ENCODE data around the gene PHPT1. TPM values are rescaled to one million over a fixed set of nuclear protein-coding genes. Genes with fewer than 3 reads are reported as not detected.

PHPT1 gene
- total and polyA plus RNA-seq, 2 of the 13 experiments (the other 11 are each of a cell fraction or from before 2014, with no cell fraction given): 189 to 192 TPM

DNA sequence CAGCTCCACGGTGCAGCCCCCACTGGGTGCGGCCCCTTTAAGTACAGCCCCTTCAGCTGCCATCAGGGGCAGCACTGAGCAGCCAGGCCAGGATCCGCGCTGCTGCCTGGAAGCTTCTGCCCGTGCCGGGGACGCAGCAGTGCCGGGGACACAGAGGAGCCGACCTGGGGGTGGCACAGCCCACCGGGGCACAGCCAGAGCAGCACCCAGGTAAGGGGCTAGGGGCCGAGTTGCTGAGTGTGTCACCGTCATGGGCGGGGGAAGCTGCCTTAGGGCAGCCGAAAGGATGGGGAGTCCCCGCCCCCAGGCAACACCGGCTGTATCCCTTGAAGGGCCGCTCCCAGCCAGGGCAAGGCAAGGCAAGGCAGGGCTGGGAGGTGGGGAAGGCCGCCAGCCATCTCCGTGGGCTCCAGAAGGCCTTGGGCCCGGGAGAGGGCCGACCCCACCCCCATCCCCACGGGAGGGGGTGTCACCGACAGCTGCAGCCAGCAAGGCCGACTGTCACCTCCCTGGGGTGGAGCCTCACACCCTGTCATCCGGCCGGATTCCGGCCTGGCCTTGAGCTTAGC is 6.7 kb upstream of the PHPT1 start, which contains the start of gene AJM1 (continued):
- TF ChIP-seq NCOA5 (CRISPR knock-in tag; IDR thresholded peaks at IDR 0.05) (peak; percentile 54; the same call in 1 of the 2 replicates), STAG1 (CRISPR knock-in tag; IDR thresholded peaks at IDR 0.05) (peak; percentile 58), ZNF605 (CRISPR knock-in tag; IDR thresholded peaks at IDR 0.05) (peak; percentile 61; the same call in 1 of the 2 replicates), CAMTA2 (CRISPR knock-in tag; IDR thresholded peaks at IDR 0.05; ENCODE audit: borderline replicate concordance) (0 out of 2 replicates have a peak, but pooled peaks have one; percentile 84), HDAC2 (CRISPR knock-in tag; IDR thresholded peaks at IDR 0.05) (peak; percentile 61), KDM1A (CRISPR knock-in tag; IDR thresholded peaks at IDR 0.05) (0 out of 2 replicates have a peak, but pooled peaks have one; percentile 14), GLI4 (CRISPR knock-in tag; IDR thresholded peaks at IDR 0.05; ENCODE audit: borderline replicate concordance) (0 out of 2 replicates have a peak, but pooled peaks have one; percentile 31), KDM3A (CRISPR knock-in tag; IDR thresholded peaks at IDR 0.05; ENCODE audit: low read depth) (0 out of 2 replicates have a peak, but pooled peaks have one; percentile 22), HNRNPL (IDR thresholded peaks at IDR 0.05; ENCODE audit: low read depth, low read length) (peak; percentile 82; the same call in 1 of the 2 replicates), ZNF773 (CRISPR knock-in tag; IDR thresholded peaks at IDR 0.05; ENCODE audit: borderline replicate concordance) (peak; percentile 15; the same call in 1 of the 2 replicates), ZZZ3 (CRISPR knock-in tag; IDR thresholded peaks at IDR 0.05; ENCODE audit: borderline replicate concordance) (0 out of 2 replicates have a peak, but pooled peaks have one; percentile 55), ZNF468 (CRISPR knock-in tag; IDR thresholded peaks at IDR 0.05) (0 out of 2 replicates have a peak, but pooled peaks have one; percentile 73), ZNF784 (CRISPR knock-in tag; IDR thresholded peaks at IDR 0.05; ENCODE audit: borderline replicate concordance) (peak; percentile 84; the same call in 1 of the 2 replicates), ZNF337 (CRISPR knock-in tag; IDR thresholded peaks at IDR 0.05; ENCODE audit: borderline replicate concordance, low read depth) (0 out of 2 replicates have a peak, but pooled peaks have one; percentile 4), AGO2 (optimal IDR thresholded peaks at IDR 0.05; ENCODE audit: low read depth, low read length) (peak; percentile 89), HMGXB4 (CRISPR knock-in tag; IDR thresholded peaks at IDR 0.05; ENCODE audit: borderline replicate concordance in 1 of 2, low read depth in 1 of 2) (peak; percentile 79 to 92; a peak in 3 of 4 replicates), TMF1 (CRISPR knock-in tag; IDR thresholded peaks at IDR 0.05; ENCODE audit: low read depth) (0 out of 2 replicates have a peak, but pooled peaks have one; percentile 45), CCDC6 (CRISPR knock-in tag; IDR thresholded peaks at IDR 0.05) (0 out of 2 replicates have a peak, but pooled peaks have one; percentile 44), REL (CRISPR knock-in tag; conservative IDR thresholded peaks at IDR 0.05) (peak; percentile 36; the same call in 1 of the 2 replicates), ZNF350 (CRISPR knock-in tag; IDR thresholded peaks at IDR 0.05; ENCODE audit: borderline replicate concordance, low read depth) (peak; percentile 58; the same call in 1 of the 2 replicates), CBX1 (IDR thresholded peaks at IDR 0.05; ENCODE audit: low read depth) (peak; percentile 24)
- TF ChIP-seq, protein P1, sequence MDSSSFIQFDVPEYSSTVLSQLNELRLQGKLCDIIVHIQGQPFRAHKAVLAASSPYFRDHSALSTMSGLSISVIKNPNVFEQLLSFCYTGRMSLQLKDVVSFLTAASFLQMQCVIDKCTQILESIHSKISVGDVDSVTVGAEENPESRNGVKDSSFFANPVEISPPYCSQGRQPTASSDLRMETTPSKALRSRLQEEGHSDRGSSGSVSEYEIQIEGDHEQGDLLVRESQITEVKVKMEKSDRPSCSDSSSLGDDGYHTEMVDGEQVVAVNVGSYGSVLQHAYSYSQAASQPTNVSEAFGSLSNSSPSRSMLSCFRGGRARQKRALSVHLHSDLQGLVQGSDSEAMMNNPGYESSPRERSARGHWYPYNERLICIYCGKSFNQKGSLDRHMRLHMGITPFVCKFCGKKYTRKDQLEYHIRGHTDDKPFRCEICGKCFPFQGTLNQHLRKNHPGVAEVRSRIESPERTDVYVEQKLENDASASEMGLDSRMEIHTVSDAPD (CRISPR knock-in tag; IDR thresholded peaks at IDR 0.05): 0 out of 2 replicates have a peak, but pooled peaks have one; percentile 57
- TF ChIP-seq, protein P2, sequence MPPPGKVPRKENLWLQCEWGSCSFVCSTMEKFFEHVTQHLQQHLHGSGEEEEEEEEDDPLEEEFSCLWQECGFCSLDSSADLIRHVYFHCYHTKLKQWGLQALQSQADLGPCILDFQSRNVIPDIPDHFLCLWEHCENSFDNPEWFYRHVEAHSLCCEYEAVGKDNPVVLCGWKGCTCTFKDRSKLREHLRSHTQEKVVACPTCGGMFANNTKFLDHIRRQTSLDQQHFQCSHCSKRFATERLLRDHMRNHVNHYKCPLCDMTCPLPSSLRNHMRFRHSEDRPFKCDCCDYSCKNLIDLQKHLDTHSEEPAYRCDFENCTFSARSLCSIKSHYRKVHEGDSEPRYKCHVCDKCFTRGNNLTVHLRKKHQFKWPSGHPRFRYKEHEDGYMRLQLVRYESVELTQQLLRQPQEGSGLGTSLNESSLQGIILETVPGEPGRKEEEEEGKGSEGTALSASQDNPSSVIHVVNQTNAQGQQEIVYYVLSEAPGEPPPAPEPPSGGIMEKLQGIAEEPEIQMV (CRISPR knock-in tag; IDR thresholded peaks at IDR 0.05; ENCODE audit: low read depth): 0 out of 2 replicates have a peak, but pooled peaks have one; percentile 56

All from HepG2 (cell line).